ENCODE results near the gene LRP3.
"Not testable (repeated sequence)": the region's sequence is repeated elsewhere in the genome, so short reads cannot be mapped to it uniquely, and the experiment has no call there.

Gene LRP3

DNA sequence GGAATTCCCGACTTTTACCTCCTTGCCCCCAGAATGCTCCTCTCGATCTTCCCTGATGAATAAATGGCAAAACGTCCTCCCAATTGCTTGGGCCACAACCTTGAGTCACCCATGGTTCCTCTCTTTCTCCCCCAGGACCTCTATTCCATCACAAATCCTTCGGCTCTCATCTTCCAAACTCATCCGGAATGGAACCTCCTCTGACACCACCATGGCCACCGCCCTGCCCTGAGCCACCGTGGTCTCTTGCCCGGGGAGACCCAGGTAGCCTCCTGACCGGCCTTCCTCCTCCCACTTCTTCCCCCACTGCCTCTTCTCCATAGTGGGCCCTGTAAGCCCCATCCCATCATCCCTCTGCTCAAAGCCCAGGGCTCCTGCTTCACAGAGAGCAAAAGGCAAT lies 26.6 kb downstream of the LRP3 start:
- no peak for DNase-seq

DNA sequence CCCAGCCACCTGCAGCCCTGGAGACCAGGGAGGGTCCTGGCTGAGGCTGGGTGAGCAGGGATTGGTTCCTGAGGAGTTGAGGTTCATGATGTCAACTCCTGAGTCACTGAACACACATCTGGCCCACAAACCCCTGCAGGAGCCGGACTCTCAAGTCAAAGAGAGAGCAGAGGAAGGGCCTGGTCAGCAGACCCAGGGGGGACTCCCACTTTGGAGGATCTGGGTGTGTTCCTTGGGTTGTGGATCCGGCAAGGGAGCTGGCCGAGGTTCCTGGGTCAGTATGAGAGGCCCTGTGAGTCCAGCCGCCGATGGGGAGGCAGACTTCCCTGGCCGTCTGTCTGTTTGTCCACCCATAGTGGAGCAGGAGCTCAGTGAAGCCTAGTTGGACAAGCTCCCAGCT lies 27.5 kb downstream of the LRP3 start:
- no peak for DNase-seq

GRCh38 chr19:33222255-33222654 lies 28.1 kb downstream of the LRP3 start:
- not testable (repeated sequence) for DNase-seq

- no peak for DNase-seq
These were observed 30.7 kb downstream of the LRP3 start for GRCh38 chr19:33224694-33225457.

GRCh38 chr19:33225458-33225926 lies 31.4 kb downstream of the LRP3 start, which contains the start of gene SLC7A10:
TSS of gene SLC7A10 (minus strand) at chr19:33225850. CDS start at chr19:33225703, 147 bp downstream.
- DNase-seq = no peak

DNA sequence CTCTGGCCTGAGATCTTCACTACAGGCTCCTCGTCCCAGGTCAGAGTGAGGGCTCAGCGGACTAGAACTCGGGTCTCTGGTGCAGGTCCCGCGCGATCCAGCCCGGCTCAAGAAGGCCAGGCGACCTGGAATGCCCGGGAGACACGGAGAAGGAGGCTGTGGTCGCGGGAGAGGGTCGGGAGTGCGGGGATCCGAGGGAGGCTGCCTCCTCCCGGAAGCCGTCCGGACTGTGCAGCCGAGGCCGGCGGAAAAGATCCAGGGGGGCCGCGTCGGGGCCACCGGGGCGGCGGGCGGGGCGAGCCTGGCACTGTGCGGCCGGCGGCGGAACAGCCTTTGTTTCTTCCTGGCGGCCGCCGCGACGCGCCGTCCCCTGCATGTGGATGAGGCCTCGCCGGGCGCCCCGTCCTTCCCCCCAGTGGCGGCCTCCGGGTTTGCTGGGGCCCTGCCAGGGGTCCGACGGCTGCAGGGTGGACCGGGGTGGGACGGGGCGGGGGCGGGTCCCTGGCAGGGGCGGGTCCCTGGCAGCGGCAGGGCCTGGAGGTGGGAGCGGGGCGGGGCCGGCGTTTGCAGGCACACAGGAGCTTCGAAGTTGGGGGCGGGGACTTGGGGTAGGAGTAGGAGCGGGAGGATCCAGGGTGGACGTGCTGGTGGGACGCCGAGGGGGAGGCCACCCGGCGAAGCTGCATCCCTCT lies 32.6 kb downstream of the LRP3 start:
- DNase-seq = no peak

DNA sequence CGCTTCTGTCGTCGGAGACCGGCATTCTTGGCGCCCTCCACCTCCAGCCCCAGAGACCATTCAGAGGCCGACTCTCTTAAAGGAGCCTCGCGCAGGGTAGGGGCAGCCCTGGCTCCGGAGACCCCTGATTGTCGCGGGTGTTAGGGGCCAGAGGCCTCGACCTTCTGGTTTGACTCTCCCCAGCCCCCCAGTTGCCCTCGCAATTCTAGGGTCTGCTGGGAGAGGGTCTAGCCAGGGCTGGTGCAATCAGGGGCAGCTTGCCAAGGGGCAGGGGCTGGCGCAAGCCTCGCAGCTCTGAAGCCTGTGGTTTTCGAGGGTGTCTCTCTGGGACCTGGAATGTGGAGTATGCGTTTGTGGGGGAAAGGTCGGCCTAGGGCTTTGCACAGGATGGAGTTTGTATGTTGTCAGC lies 33.1 kb downstream of the LRP3 start:
- DNase-seq = no peak

- DNase-seq = no peak
These were observed 33.9 kb downstream of the LRP3 start for GRCh38 chr19:33227870-33228599.

- DNase-seq = no peak
These were observed 35.8 kb downstream of the LRP3 start for GRCh38 chr19:33229962-33230361.

DNA sequence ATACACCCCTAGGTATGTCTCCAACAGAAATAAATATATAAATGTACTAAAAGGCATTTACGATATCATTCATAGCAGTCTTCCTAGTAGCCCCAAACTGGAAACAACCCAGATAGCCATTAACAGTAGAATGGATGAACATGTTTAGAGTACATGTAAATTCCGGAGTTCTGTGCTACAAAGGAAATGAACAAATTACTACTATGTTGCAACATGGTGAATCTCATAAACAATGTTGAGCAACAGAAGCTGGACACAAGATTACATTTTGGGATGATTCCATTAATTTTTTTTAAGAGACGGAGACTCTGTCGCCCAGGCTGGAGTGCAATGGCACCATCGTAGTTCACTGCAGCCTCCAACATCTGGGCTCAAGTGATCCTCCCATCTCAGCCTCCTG lies 37.4 kb downstream of the LRP3 start:
- no peak for DNase-seq

DNA sequence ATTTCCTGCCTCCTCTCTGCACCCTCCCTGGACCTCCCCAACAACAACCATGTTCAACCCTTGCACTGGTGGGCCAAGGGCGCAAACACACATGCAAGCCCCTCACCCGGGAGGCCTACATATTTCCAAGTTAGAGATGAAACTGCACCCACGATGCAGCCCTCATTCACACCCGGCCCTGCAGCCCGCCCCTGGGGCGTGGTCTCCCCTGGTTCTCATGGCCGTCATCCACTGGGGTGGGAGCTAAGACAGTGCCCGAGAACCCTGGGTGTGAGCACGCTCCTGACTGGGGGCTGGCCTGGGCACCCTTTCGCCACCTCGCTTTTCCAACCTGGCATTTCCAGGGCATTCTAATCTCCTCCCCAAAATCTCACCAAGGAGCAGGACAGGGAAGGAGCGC lies 38.5 kb downstream of the LRP3 start:
- no peak for DNase-seq

DNA sequence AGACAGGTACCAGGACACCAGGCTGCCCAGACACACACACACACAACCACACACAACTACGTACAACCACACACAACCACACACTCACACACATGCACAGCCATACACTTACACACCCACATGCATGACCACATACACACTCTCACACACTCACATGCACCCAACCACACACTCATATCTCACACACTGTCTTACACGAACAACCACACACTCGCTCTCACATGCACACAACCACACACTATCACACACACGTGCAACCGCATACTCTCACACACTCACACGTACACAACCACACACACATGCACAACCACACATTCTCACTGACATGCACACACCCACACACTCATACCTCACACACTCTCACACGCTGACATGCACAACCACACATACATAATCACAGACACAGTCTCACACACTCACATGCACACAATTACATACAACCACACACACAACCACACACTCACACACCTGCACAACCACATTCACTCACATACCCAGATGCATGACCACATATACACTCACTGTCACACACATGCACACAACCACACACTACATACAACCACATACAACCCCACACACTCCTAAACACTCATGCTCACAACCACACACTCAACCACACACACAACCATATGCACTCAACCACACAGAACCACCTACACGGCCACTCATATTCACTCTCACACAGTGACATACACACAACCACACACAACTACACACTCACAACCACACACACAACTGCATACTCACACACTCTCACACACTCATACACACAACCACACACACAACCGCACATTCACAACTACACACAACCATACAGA lies 39.1 kb downstream of the LRP3 start:
- DNase-seq = no peak

- DNase-seq = no peak
These were observed 40.0 kb downstream of the LRP3 start for GRCh38 chr19:33234092-33234491.

- no peak for DNase-seq
These were observed 40.6 kb downstream of the LRP3 start for GRCh38 chr19:33234736-33235135.

GRCh38 chr19:33235269-33235995 lies 41.3 kb downstream of the LRP3 start:
- peak; percentile 53 for DNase-seq

DNA sequence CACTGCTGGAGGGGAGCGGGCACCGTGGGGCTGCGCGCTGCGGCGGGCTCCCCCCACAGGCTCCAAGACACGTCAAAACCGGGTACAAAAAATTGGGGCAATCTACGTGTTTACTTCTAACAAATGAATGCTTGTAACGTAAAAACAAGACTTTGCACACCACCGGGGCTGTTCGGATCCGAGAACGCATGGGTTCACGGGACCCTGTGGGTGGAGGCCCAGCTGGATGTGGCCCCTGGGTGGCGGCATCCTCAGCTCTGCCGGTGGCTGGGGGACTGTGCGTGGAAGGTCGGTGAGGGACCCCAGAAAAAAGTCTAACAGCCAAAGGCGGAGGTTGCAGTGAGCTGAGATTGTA lies 41.8 kb downstream of the LRP3 start:
- DNase-seq = no peak

GRCh38 chr19:33236696-33237390 lies 42.7 kb downstream of the LRP3 start:
- DNase-seq = no peak

- no peak for DNase-seq
These were observed 44.5 kb downstream of the LRP3 start for GRCh38 chr19:33238481-33239149.

DNA sequence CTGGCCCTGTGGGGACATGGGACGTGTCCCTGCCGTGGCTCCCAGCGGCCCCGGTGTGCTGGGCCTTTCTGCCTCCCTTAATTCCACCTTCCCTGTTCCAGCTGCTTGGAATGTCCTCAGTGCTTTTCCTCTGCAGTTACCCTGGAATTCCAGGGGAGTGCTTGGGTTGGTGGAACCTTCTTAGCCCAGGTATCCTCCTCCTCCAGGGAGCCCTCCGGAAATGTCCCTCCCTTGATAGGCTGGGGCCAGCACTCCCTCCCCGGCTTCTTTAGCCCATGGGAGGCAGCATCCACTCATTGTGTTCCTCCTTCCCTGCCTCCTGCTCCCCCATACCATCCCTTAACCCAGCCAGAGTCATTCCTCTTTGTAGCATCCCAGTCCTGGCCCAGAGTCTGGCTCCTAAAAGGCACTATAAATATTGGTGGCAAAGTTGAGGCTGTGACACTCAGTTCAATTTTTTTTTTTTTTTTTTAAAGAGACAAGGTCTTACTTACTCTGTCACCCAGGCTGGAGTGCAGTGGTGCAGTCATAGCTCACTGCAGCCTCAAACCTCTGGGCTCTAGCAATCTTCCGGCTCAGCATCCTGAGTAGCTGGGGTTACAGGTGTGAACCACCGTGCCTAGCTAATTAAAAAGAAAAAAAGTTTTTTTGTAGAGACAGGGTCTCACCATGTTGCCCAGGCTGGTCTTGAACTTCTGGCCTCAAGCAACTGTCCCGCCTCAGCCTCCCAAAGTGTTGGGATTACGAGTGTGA lies 45.3 kb downstream of the LRP3 start:
- DNase-seq = no peak

DNA sequence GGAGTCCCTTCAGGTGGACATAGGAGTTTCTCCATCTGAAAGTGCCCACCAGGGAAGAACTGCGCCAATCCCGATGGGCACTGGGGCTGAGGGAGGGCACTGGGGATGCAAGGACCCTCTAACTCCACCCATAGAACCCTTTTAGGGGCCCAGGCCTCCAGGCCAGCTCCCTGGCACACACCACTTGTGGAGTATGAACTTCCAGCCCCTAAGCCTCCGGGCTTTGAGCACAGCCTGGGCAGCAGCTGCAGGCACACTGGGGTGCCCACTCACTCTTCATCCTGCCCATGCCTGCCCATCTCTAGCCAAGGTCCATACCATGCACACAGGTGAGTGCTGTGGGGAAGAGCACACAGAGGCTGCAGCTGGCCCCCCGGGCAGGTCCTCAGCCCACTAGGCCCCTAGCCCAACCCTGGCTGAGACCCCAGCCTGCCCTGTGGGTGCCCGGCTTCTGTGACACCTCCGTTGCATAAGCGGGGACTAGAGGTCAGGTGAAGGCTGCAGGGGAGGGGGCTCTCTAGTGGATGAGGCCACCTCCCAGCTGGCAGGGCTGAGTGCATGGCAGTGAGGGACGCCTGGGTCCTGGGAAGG lies 46.1 kb downstream of the LRP3 start:
- no peak for DNase-seq

Data from NCI-H1105 (cell line).